Prostate gland (tissue), 2 donors: ENCODE measurements around the gene KDM4B.

Experiments used
- POLR2A ChIP-seq: fragments of 450-650 bp; IDR thresholded peaks from one replicate; pipeline ENCODE4 v1.6.1; 2016; ENCODE audit warnings: antibody characterized with exemption, mild to moderate bottlenecking
- TF ChIP-seq, protein P1 (sequence below), 4 experiments: fragments of 200-600 bp in 2 of 4; fragments of 450-650 bp in 2 of 4; sonication (generic) in 2 of 4; IDR thresholded peaks; 1 replicate in 3 of 4; 2 replicates in 1 of 4; pipeline ENCODE4 v1.5.1; 2016 to 2019; ENCODE audit warnings: antibody characterized with exemption in 4 of 4, mild to moderate bottlenecking in 2 of 4, moderate library complexity in 2 of 4

GRCh38 chr19:5048091-5048726, 79.3 kb downstream of the KDM4B start:
- TF ChIP-seq, protein P1, sequence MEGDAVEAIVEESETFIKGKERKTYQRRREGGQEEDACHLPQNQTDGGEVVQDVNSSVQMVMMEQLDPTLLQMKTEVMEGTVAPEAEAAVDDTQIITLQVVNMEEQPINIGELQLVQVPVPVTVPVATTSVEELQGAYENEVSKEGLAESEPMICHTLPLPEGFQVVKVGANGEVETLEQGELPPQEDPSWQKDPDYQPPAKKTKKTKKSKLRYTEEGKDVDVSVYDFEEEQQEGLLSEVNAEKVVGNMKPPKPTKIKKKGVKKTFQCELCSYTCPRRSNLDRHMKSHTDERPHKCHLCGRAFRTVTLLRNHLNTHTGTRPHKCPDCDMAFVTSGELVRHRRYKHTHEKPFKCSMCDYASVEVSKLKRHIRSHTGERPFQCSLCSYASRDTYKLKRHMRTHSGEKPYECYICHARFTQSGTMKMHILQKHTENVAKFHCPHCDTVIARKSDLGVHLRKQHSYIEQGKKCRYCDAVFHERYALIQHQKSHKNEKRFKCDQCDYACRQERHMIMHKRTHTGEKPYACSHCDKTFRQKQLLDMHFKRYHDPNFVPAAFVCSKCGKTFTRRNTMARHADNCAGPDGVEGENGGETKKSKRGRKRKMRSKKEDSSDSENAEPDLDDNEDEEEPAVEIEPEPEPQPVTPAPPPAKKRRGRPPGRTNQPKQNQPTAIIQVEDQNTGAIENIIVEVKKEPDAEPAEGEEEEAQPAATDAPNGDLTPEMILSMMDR (IDR thresholded peaks at IDR 0.05) = peak; percentile 99
- no peak for TF ChIP-seq POLR2A
